ENCODE measurements around the gene SRC. TPM values are rescaled to one million over a fixed set of nuclear protein-coding genes. Genes with fewer than 3 reads are reported as not detected.

The SRC gene
- total RNA-seq, 1 donor from 2014 or later: 7.8 TPM

DNA sequence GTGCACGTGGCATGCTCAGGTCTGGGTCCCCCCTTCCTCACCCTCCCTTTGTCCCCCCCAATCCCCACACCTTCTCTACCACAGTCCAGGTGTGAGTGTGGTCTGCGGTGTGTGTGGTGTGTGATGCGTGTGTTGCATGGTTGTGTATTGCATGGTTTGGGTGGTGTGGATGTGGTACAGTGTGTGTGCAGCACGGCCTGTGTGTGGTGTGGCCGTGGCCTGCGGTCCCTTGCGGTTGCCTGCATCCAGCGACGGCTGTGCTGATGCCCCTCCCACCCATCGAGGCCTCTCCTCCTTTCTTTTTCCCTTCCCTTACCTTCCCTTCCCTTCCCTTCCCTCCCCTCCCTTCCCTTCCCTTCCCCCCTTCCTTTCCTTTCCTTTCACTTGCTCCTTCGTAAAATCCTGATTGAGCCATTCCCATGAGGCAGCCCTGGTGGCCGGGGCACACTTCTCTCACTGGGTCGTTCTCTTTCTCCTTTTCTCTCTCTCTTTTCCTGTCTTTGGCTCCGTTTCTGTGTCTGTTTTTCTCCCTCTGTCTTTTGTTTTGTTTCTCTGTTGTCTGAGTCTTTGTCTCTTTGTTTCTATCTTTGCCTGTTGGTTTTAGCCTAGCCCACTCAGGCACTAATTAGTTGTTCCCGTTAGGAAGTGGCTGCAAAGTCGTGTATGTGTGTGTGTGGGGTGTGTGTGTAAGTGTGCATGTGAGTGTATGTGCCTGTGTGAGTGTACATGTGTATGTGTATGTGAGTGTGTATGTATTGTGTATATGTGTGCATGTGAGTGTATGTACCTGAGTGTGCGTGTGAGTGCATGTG, 65.7 kb downstream of the SRC start:
- Histone ChIP-seq H3K4me3 (ENCODE audit: low read length in 3 of 3) (peak overlapping the region; percentile 55 to 70 (median 57)), H3K27me3 (ENCODE audit: control insufficient read depth in 3 of 3, insufficient read depth in 3 of 3, low read length in 3 of 3) (peaks cover 41 to 67% (median 47%) of the 10 kb centered on the region in 3 donors)

DNA sequence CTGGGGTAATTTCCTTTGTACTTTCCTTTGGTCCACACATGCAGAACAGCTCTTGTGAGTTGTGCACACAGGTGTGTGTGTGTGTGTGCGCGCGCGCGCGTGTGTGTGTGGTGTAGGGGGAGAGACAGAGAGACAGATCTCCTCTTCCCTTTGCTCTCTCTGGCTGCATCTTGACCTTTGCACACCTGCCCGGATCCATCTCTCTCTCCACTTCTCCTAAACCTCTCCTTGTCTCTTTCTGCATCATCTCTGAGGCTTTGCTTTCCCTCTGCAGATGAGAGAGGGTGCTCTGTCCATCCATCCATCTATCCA, 67.0 kb downstream of the SRC start:
- Histone ChIP-seq H3K36me3 (ENCODE audit: control insufficient read depth in 3 of 3, insufficient read depth in 3 of 3, low read length in 3 of 3) (no peaks in the 10 kb centered on the region), H3K9me3 (ENCODE audit: control insufficient read depth in 3 of 3, low read length in 3 of 3) (no peaks in the 10 kb centered on the region), H3K9ac (ENCODE audit: low read depth in 1 of 3, low read length in 3 of 3) (peak overlapping the region in 1 of 3 donors; percentile 69), H3K27me3 (ENCODE audit: control insufficient read depth in 3 of 3, insufficient read depth in 3 of 3, low read length in 3 of 3) (peaks cover 38 to 70% (median 50%) of the 10 kb centered on the region in 3 donors), H3K4me3 (ENCODE audit: low read length in 3 of 3) (peak overlapping the region in 1 of 3 donors; percentile 70), H3K27ac (ENCODE audit: low read depth, low read length) (no peak overlapping the region), H3K4me1 (ENCODE audit: control insufficient read depth in 3 of 3, insufficient read depth in 3 of 3, low read length in 3 of 3) (peaks cover 11 to 17% (median 14%) of the 10 kb centered on the region in 3 donors)

More for the DNA sequence above, 65.7 kb downstream of the SRC start:
- no peaks in the 10 kb centered on the region for H3K36me3 ChIP-seq (ENCODE audit: control insufficient read depth in 3 of 3, insufficient read depth in 3 of 3, low read length in 3 of 3)
- no peak overlapping the region for H3K9ac ChIP-seq (ENCODE audit: low read depth in 1 of 3, low read length in 3 of 3)
- H3K4me1 ChIP-seq (ENCODE audit: control insufficient read depth in 3 of 3, insufficient read depth in 3 of 3, low read length in 3 of 3): peaks cover 17 to 22% (median 20%) of the 10 kb centered on the region in 3 donors
- H3K27ac ChIP-seq (ENCODE audit: low read depth, low read length): no peak overlapping the region
- no peaks in the 10 kb centered on the region for H3K9me3 ChIP-seq (ENCODE audit: control insufficient read depth in 3 of 3, low read length in 3 of 3)

DNA sequence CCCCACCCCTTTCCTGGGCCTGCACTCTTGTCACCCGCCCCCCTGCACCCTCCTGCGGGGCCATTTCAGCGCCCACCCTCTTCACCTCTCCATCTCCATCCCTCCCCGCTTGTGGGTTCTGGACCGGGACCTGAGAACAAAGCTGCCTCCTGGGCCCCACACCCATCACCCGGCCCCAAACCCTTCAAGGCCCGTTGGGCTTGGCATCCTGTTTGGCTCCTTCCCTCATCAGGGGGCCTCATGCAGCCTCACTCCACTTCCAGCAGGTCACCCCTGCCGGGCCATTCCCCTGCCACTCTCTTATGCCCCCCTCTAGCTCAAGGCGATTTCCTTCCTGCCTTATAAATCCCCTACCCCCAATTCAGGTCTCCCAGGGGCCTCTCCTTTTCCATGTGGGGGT, 67.4 kb downstream of the SRC start:
- no peak overlapping the region for H3K9ac ChIP-seq (ENCODE audit: low read depth in 1 of 3, low read length in 3 of 3)
- H3K27me3 ChIP-seq (ENCODE audit: control insufficient read depth in 3 of 3, insufficient read depth in 3 of 3, low read length in 3 of 3): peaks cover 38 to 70% (median 51%) of the 10 kb centered on the region in 3 donors
- no peak overlapping the region for H3K27ac ChIP-seq (ENCODE audit: low read depth, low read length)
- no peak overlapping the region for H3K4me3 ChIP-seq (ENCODE audit: low read length in 3 of 3)
- H3K36me3 ChIP-seq (ENCODE audit: control insufficient read depth in 3 of 3, insufficient read depth in 3 of 3, low read length in 3 of 3): no peaks in the 10 kb centered on the region
- H3K4me1 ChIP-seq (ENCODE audit: control insufficient read depth in 3 of 3, insufficient read depth in 3 of 3, low read length in 3 of 3): peaks cover 11 to 17% (median 14%) of the 10 kb centered on the region in 3 donors
- no peaks in the 10 kb centered on the region for H3K9me3 ChIP-seq (ENCODE audit: control insufficient read depth in 3 of 3, low read length in 3 of 3)

DNA sequence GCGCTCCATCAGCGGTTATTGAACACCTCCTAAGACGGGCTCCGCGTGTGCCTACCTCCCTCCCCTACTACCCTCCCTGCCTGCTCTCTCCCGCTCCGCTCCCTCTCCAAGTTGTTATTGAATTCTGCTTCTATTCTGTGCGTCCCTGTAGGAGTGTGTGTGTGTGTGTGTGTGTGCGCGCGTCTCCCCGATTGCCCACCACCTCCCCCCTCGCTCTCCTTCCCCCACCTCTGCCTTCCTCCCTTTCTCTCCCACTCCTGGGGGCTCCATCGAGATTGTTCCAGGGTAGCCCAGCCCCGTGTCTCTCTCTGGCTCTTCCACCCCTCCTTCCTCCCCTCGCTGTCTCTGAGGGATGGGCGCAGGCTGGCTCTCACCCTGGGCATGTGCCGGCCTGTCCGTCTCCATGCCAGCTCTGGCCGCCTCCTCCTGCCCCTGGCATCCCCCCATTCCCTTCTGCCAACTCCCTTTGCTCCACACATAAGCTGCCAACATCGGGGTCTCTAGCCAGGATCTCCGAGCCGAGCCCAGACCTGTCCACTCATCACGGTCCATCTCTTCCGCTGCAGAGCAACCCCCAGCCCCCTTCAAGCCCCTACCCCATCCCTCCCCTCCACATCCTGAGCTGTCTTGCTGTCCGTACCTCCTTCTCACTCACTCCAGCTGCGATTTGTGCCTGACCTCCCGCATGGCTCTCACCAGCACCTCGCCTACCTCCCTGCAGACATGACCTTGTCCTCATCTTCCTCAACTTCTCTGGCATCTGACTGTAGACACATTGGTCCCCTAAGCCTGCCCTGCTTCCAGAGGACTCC, 68.5 kb downstream of the SRC start:
- Histone ChIP-seq H3K9me3 (ENCODE audit: control insufficient read depth in 3 of 3, low read length in 3 of 3) (no peaks in the 10 kb centered on the region), H3K4me3 (ENCODE audit: low read length in 3 of 3) (no peak overlapping the region), H3K9ac (ENCODE audit: low read depth in 1 of 3, low read length in 3 of 3) (no peak overlapping the region), H3K36me3 (ENCODE audit: control insufficient read depth in 3 of 3, insufficient read depth in 3 of 3, low read length in 3 of 3) (no peaks in the 10 kb centered on the region), H3K27ac (ENCODE audit: low read depth, low read length) (no peak overlapping the region), H3K27me3 (ENCODE audit: control insufficient read depth in 3 of 3, insufficient read depth in 3 of 3, low read length in 3 of 3) (peaks cover 36 to 68% (median 50%) of the 10 kb centered on the region in 3 donors), H3K4me1 (ENCODE audit: control insufficient read depth in 3 of 3, insufficient read depth in 3 of 3, low read length in 3 of 3) (peaks cover 11 to 17% (median 14%) of the 10 kb centered on the region in 3 donors)

DNA sequence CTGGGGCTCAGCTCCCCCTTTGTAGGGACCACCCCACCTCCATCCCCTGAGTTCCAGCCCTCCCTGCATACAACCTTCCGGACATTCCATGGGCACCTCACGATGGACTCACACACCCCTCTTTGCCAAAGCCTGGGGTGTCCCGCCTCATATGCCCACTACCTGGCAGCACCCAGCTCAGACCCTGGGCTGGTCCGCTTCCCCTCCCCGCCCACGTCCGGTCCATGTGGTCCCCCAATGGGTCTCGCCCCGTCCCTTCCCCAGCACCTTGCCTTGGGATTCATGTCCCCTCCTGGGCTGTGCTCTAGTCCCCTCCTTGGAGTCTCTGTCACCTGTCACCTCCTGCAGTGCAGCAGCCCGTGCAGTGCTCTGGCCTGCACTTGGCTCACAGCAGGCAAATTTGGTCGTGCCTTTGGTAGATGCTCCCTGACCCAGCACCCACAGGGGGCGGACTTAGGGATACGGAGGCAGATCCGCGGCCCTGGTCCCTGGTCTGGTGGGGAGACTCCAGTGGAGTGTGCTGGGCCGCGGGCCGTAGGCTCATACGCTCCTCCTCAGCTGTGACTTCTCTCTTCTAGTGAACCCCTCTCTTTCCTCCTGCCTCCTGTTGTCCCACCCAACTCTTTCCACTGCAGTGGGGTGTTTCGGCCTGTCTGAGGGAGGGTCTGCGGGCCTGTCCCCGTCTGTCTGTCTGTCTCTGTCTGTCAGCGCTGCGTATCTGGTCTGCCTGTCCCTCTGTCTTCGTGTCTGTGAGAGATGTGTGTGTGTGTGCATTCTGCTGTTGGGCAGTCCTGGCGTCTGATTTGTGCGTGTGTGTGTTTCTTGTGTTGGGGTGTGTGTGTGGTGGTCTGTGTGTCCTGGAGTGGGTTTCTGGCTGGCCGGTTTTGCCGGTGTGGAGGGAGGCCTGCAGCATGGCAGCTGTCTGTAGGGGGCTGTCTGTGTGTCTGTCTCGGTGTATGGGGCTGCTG, 69.5 kb downstream of the SRC start:
- H3K9ac ChIP-seq (ENCODE audit: low read depth in 1 of 3, low read length in 3 of 3): no peak overlapping the region
- peaks cover 32 to 64% (median 57%) of the 10 kb centered on the region in 3 donors for H3K27me3 ChIP-seq (ENCODE audit: control insufficient read depth in 3 of 3, insufficient read depth in 3 of 3, low read length in 3 of 3)
- peaks cover 11 to 17% (median 14%) of the 10 kb centered on the region in 3 donors for H3K4me1 ChIP-seq (ENCODE audit: control insufficient read depth in 3 of 3, insufficient read depth in 3 of 3, low read length in 3 of 3)
- no peaks in the 10 kb centered on the region for H3K9me3 ChIP-seq (ENCODE audit: control insufficient read depth in 3 of 3, low read length in 3 of 3)
- no peak overlapping the region for H3K4me3 ChIP-seq (ENCODE audit: low read length in 3 of 3)
- H3K36me3 ChIP-seq (ENCODE audit: control insufficient read depth in 3 of 3, insufficient read depth in 3 of 3, low read length in 3 of 3): no peaks in the 10 kb centered on the region
- H3K27ac ChIP-seq (ENCODE audit: low read depth, low read length): no peak overlapping the region

DNA sequence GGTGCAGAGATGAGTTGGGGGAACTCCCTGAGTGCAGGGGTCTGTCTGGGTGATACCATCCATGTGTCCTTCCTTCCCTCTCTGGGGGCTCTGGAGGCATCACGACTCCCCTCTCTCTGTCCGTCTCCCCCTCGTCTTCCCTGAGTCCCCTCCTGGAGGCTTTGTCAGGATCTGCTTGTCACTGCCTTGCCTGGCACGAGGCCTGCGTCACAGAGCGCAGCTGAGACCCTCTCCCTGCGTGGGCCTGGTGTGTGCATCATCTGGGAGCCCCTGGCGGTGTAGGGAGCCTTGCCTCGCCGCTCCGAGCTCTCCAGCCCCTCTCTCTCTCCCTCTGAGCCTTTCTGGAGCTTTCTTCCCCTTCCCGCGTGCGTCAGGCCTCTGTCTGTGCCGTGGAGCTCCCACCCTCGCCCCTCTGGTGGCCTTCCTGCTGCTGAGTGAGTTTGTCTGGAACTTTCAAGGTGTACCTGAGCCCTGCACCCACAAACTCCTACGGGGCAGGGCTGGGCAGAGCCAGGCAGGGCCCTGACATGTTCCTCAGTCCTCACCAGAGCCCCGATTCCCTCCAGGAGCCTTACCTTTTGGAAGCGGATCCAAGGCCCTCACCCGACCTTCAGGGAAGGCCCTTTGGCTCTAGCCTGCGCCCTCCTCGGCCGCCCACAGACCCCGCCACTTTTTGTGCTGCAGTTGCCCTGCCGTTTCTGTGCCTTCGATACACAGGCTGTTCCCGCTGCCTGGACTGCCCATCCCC, 70.3 kb downstream of the SRC start:
- Histone ChIP-seq H3K4me3 (ENCODE audit: low read length in 3 of 3) (no peak overlapping the region), H3K27me3 (ENCODE audit: control insufficient read depth in 3 of 3, insufficient read depth in 3 of 3, low read length in 3 of 3) (peaks cover 35 to 66% (median 54%) of the 10 kb centered on the region in 3 donors), H3K9ac (ENCODE audit: low read depth in 1 of 3, low read length in 3 of 3) (no peak overlapping the region), H3K9me3 (ENCODE audit: control insufficient read depth in 3 of 3, low read length in 3 of 3) (no peaks in the 10 kb centered on the region), H3K36me3 (ENCODE audit: control insufficient read depth in 3 of 3, insufficient read depth in 3 of 3, low read length in 3 of 3) (no peaks in the 10 kb centered on the region), H3K4me1 (ENCODE audit: control insufficient read depth in 3 of 3, insufficient read depth in 3 of 3, low read length in 3 of 3) (peaks cover 8 to 14% (median 14%) of the 10 kb centered on the region in 3 donors), H3K27ac (ENCODE audit: low read depth, low read length) (no peak overlapping the region)

DNA sequence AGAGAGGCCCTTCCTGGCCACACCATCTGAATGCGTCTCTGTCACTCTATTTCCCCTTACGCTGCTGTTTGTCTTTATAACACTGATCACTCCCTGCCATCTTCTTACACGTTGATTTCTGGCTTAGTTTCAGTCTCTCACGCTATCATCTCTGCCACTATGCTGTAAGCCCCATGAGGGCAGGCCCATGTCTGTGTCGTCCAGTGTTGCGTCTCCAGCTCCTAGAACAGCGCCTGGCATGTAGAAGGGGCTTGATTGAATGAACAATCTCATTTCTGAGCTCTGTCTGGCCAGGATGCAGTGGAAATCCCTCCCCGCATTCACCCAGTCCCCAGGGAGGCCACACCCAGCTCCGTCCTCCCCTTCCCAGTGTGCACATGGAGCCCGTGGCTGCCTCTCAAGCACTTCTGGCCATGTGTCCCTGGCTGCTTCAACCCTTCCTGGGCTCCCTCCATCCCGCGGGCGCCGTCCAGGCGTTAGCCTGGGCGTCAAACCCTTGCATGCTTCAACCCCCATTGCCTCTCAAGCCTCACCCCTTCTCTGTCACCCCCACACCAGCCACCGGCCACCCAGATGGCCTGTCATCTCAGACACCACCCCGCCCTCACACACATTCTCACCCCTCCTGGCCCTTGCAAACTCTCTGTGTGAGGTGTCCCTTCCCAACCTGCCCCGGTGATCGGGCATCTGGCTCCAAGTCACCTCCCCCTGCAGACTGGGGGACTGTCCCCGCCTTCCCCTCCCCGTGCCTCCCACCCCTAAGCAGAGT, 71.1 kb downstream of the SRC start:
- Histone ChIP-seq H3K36me3 (ENCODE audit: control insufficient read depth in 3 of 3, insufficient read depth in 3 of 3, low read length in 3 of 3) (no peaks in the 10 kb centered on the region), H3K4me1 (ENCODE audit: control insufficient read depth in 3 of 3, insufficient read depth in 3 of 3, low read length in 3 of 3) (peaks cover 2 to 10% (median 9%) of the 10 kb centered on the region in 3 donors), H3K4me3 (ENCODE audit: low read length in 3 of 3) (no peak overlapping the region), H3K9ac (ENCODE audit: low read depth in 1 of 3, low read length in 3 of 3) (no peak overlapping the region), H3K27ac (ENCODE audit: low read depth, low read length) (no peak overlapping the region), H3K27me3 (ENCODE audit: control insufficient read depth in 3 of 3, insufficient read depth in 3 of 3, low read length in 3 of 3) (peaks cover 40 to 71% (median 57%) of the 10 kb centered on the region in 3 donors), H3K9me3 (ENCODE audit: control insufficient read depth in 3 of 3, low read length in 3 of 3) (no peaks in the 10 kb centered on the region)

DNA sequence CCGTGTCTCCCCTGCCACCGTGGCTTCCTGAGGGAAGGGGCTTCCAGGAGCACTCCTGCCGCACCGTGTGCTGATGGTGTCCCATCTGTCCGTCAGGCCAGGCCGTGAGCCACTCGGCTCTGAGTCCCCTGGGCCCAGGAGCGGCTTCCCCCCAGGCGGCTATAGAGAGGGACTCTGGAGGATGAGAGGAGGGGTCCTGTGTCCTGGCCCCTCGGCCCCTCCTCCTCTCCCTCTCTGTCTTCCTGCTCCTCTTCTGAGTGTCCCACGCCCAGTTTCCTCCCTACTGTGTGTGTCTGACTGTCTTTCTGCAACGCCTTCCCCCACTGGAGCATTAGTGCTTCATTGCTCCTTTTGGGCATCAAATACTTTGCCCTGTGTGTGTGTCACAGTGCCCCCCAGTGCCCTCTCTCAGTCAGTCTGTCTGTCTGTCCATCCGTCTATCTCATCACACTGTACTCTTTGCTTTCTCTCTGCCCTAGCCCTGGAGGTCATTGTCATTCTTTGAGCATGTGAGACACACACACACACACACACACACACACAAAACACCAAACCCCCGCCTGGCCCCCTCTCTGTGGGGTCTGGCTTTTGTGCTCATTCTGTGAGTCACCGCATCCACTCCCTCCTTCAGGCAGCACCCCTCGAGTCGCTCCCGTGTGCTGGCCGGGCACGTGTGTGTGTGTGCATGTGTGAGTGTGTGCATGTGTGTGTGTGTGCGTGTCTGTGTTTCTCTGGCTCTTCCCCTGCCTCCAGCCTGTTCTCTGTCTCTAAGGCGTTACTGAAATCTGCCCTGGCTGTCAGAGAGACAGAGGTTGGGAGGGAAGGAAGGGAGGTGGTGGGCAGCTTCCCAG, 71.9 kb downstream of the SRC start:
- peaks cover 41 to 74% (median 61%) of the 10 kb centered on the region in 3 donors for H3K27me3 ChIP-seq (ENCODE audit: control insufficient read depth in 3 of 3, insufficient read depth in 3 of 3, low read length in 3 of 3)
- no peaks in the 10 kb centered on the region for H3K9me3 ChIP-seq (ENCODE audit: control insufficient read depth in 3 of 3, low read length in 3 of 3)
- no peaks in the 10 kb centered on the region for H3K36me3 ChIP-seq (ENCODE audit: control insufficient read depth in 3 of 3, insufficient read depth in 3 of 3, low read length in 3 of 3)
- no peak overlapping the region for H3K9ac ChIP-seq (ENCODE audit: low read depth in 1 of 3, low read length in 3 of 3)
- H3K27ac ChIP-seq (ENCODE audit: low read depth, low read length): no peak overlapping the region
- H3K4me3 ChIP-seq (ENCODE audit: low read length in 3 of 3): no peak overlapping the region
- H3K4me1 ChIP-seq (ENCODE audit: control insufficient read depth in 3 of 3, insufficient read depth in 3 of 3, low read length in 3 of 3): peaks cover 0 to 2% (median 1%) of the 10 kb centered on the region in 3 donors

Data from skeletal muscle tissue (tissue), 4 donors.